Fibroblast of skin of left biceps (primary cell): ENCODE data around the gene FAM169A.
"Not testable (repeated sequence)": the region's sequence is repeated elsewhere in the genome, so short reads cannot be mapped to it uniquely, and the experiment has no call there.

Experiments used
- DNase-seq, 2 experiments: peaks; one replicate each; pipeline ENCODE4 v3.0.0-alpha.2; 2013; ENCODE audit warnings: low read depth in 2 of 2

The FAM169A gene

GRCh38 chr5:74798977-74799911 is 66.9 kb downstream of the FAM169A start:
- no peak for DNase-seq

GRCh38 chr5:74791669-74792068 is 74.5 kb downstream of the FAM169A start:
- DNase-seq, result not testable (repeated sequence)

- no peak for DNase-seq
These were observed 78.8 kb downstream of the FAM169A start for GRCh38 chr5:74787424-74787823.

GRCh38 chr5:74786851-74787250 is 79.3 kb downstream of the FAM169A start:
- no peak for DNase-seq

GRCh38 chr5:74778609-74779008 is 87.6 kb downstream of the FAM169A start:
- no peak for DNase-seq

GRCh38 chr5:74772359-74772758 is 93.8 kb downstream of the FAM169A start:
- no peak for DNase-seq

- no peak for DNase-seq
These were observed 98.6 kb downstream of the FAM169A start for GRCh38 chr5:74767579-74767913.

- DNase-seq, result peak; percentile 78 to 79
These were observed 99.2 kb downstream of the FAM169A start, which contains the start of the genes GFM2 and NSA2 for GRCh38 chr5:74766849-74767578. Gene GFM2, minus strand, starts transcription at chr5:74767117. Its CDS starts 3,375 bp downstream, at chr5:74763742. Gene NSA2, plus strand, starts transcription at chr5:74767249. Its CDS starts 112 bp downstream, at chr5:74767361.

- DNase-seq, result no peak
These were observed 99.8 kb downstream of the FAM169A start for GRCh38 chr5:74766418-74766848.

GRCh38 chr5:74765929-74766328 is 100.3 kb downstream of the FAM169A start:
- DNase-seq, result no peak

- no peak for DNase-seq
These were observed 101.0 kb downstream of the FAM169A start for GRCh38 chr5:74765201-74765600.

- no peak for DNase-seq
These were observed 102.7 kb downstream of the FAM169A start for GRCh38 chr5:74763504-74763903.

GRCh38 chr5:74762599-74762998 is 103.6 kb downstream of the FAM169A start:
- peak in 1 of 2 experiments; percentile 6 for DNase-seq

GRCh38 chr5:74761241-74761640 is 104.9 kb downstream of the FAM169A start:
- DNase-seq, result no peak

- DNase-seq, result not testable (repeated sequence)
These were observed 117.4 kb downstream of the FAM169A start for GRCh38 chr5:74748742-74749141.

GRCh38 chr5:74738406-74738805 is 127.8 kb downstream of the FAM169A start:
- no peak for DNase-seq

GRCh38 chr5:74736759-74737158 is 129.4 kb downstream of the FAM169A start:
- DNase-seq, result no peak
